SK-N-SH treated with all-trans-retinoic acid at 6 μM for 48 hours (cell line): ENCODE results near the gene RYR1.

Source experiments
- ARNTL ChIP-seq: fragments of 450-650 bp; formaldehyde crosslinking; IDR thresholded peaks from 2 replicates; pipeline ENCODE4 v1.5.0; 2020; ENCODE audit warnings: low read depth, mild to moderate bottlenecking, moderate library complexity, borderline replicate concordance
- ESRRG ChIP-seq: fragments of 250-450 bp; sonication (Bioruptor Pico); IDR thresholded peaks from 2 replicates; pipeline ENCODE4 v1.6.1; 2021; ENCODE audit warnings: mild to moderate bottlenecking
- OSR1 ChIP-seq: fragments of 250-450 bp; sonication (Bioruptor Pico); IDR thresholded peaks from 2 replicates; pipeline ENCODE4 v1.8.0; 2022; ENCODE audit warnings: moderate library complexity, mild to moderate bottlenecking, inconsistent platforms
- PPARA ChIP-seq: fragments of 250-450 bp; sonication (Bioruptor Pico); IDR thresholded peaks from 2 replicates; pipeline ENCODE4 v1.5.0; 2020; ENCODE audit warnings: mild to moderate bottlenecking, borderline replicate concordance
- SNAI2 ChIP-seq: fragments of 250-450 bp; sonication (Bioruptor Pico); IDR thresholded peaks from 2 replicates; pipeline ENCODE4 v1.5.0; 2020; ENCODE audit warnings: mild to moderate bottlenecking, moderate library complexity
- TSHZ2 ChIP-seq: fragments of 250-450 bp; sonication (Bioruptor Pico); IDR thresholded peaks from 2 replicates; pipeline ENCODE4 v1.5.0; 2020; ENCODE audit warnings: mild to moderate bottlenecking, moderate library complexity
- ZFP3 ChIP-seq: fragments of 250-450 bp; sonication (Bioruptor Pico); IDR thresholded peaks from 2 replicates; pipeline ENCODE4 v1.5.0; 2020; ENCODE audit warnings: mild to moderate bottlenecking, moderate library complexity
- ZFP30 ChIP-seq: fragments of 450-650 bp; formaldehyde crosslinking; IDR thresholded peaks from 2 replicates; pipeline ENCODE4 v1.5.0; 2022; ENCODE audit warnings: mild to moderate bottlenecking, moderate library complexity
- ZNF565 ChIP-seq: fragments of 450-650 bp; formaldehyde crosslinking; conservative IDR thresholded peaks from 2 replicates; pipeline ENCODE4 v1.5.0; 2020; ENCODE audit warnings: low read depth, mild to moderate bottlenecking, moderate library complexity
- ZNF70 ChIP-seq: fragments of 450-650 bp; formaldehyde crosslinking; IDR thresholded peaks from 2 replicates; pipeline ENCODE4 v1.5.0; 2020; ENCODE audit warnings: mild to moderate bottlenecking, moderate library complexity
- TF ChIP-seq, protein P1 (sequence below): fragments of 250-450 bp; sonication (Bioruptor Pico); IDR thresholded peaks from 2 replicates; pipeline ENCODE4 v1.8.0; 2020; ENCODE audit warnings: mild to moderate bottlenecking, moderate library complexity, borderline replicate concordance
- TF ChIP-seq, protein P2 (sequence below): fragments of 250-450 bp; sonication (Bioruptor Pico); IDR thresholded peaks from 2 replicates; pipeline ENCODE4 v1.5.1; 2020; ENCODE audit warnings: low read depth, mild to moderate bottlenecking, moderate library complexity

GRCh38 chr19:38494379-38494778, 60.9 kb downstream of the RYR1 start:
- TF ChIP-seq, protein P1, sequence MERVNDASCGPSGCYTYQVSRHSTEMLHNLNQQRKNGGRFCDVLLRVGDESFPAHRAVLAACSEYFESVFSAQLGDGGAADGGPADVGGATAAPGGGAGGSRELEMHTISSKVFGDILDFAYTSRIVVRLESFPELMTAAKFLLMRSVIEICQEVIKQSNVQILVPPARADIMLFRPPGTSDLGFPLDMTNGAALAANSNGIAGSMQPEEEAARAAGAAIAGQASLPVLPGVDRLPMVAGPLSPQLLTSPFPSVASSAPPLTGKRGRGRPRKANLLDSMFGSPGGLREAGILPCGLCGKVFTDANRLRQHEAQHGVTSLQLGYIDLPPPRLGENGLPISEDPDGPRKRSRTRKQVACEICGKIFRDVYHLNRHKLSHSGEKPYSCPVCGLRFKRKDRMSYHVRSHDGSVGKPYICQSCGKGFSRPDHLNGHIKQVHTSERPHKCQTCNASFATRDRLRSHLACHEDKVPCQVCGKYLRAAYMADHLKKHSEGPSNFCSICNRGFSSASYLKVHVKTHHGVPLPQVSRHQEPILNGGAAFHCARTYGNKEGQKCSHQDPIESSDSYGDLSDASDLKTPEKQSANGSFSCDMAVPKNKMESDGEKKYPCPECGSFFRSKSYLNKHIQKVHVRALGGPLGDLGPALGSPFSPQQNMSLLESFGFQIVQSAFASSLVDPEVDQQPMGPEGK: no peak
- no peak for TF ChIP-seq TSHZ2 (CRISPR knock-in tag)
- TF ChIP-seq SNAI2 (CRISPR knock-in tag): no peak
- TF ChIP-seq, protein P2, sequence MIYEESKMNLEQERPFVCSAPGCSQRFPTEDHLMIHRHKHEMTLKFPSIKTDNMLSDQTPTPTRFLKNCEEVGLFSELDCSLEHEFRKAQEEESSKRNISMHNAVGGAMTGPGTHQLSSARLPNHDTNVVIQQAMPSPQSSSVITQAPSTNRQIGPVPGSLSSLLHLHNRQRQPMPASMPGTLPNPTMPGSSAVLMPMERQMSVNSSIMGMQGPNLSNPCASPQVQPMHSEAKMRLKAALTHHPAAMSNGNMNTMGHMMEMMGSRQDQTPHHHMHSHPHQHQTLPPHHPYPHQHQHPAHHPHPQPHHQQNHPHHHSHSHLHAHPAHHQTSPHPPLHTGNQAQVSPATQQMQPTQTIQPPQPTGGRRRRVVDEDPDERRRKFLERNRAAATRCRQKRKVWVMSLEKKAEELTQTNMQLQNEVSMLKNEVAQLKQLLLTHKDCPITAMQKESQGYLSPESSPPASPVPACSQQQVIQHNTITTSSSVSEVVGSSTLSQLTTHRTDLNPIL: no peak
- TF ChIP-seq ZFP30 (CRISPR knock-in tag): no peak
- TF ChIP-seq ZNF70 (CRISPR knock-in tag): no peak
- TF ChIP-seq PPARA (CRISPR knock-in tag): no peak
- TF ChIP-seq ESRRG (CRISPR knock-in tag): no peak
- no peak for TF ChIP-seq ARNTL
- TF ChIP-seq ZNF565 (CRISPR knock-in tag): no peak
- TF ChIP-seq ZFP3 (CRISPR knock-in tag): no peak
- no peak for TF ChIP-seq OSR1
